Breast epithelium (tissue), 4 donors: ENCODE measurements around the gene DNAH8. TPM values are rescaled to one million over a fixed set of nuclear protein-coding genes. Genes with fewer than 3 reads are reported as not detected.

ENCODE experiments used
- DNase-seq, 2 donors: peaks; one replicate each; pipeline ENCODE4 v3.0.0-alpha.2; 2019; ENCODE audit warnings: low spot score in 2 of 2
- H3K27ac ChIP-seq, 2 donors: fragments of 200-600 bp; sonication (generic) in 1 of 2; one replicate each; pipeline ENCODE4 v1.5.1; 2016 to 2019; ENCODE audit warnings: mild to moderate bottlenecking in 1 of 2
- H3K27me3 ChIP-seq, 2 donors: fragments of 200-600 bp; sonication (generic) in 1 of 2; one replicate each; pipeline versions ENCODE4 v1.5.1 to v1.6.0; 2017 to 2019; ENCODE audit warnings: control low read depth in 1 of 2, mild to moderate bottlenecking in 1 of 2
- H3K36me3 ChIP-seq: fragments of 200-600 bp; one replicate; pipeline ENCODE4 v1.5.1; 2019
- H3K4me1 ChIP-seq, 2 donors: fragments of 200-600 bp; sonication (generic); one replicate each; pipeline ENCODE4 v1.5.1; 2016 to 2019; ENCODE audit warnings: control low read depth in 1 of 2
- H3K4me3 ChIP-seq, 3 donors: fragments of 200-600 bp; sonication (generic); 1 replicate in 2 of 3; 2 replicates in 1 of 3; pipeline ENCODE4 v1.5.1; 2016 to 2019; ENCODE audit warnings: mild to moderate bottlenecking in 3 of 3, moderate library complexity in 2 of 3
- H3K9me3 ChIP-seq, 2 donors: fragments of 200-600 bp; sonication (generic) in 1 of 2; one replicate each; pipeline ENCODE4 v1.5.1; 2016 to 2019; ENCODE audit warnings: control low read depth in 1 of 2
- POLR2A ChIP-seq: fragments of 450-650 bp; IDR thresholded peaks from one replicate; pipeline ENCODE4 v1.6.1; 2016; ENCODE audit warnings: antibody characterized with exemption, mild to moderate bottlenecking, moderate library complexity
- POLR2AphosphoS5 ChIP-seq, 3 donors: sonication (generic); formaldehyde crosslinking; IDR thresholded peaks; one replicate each; pipeline ENCODE4 v1.6.1; 2017; ENCODE audit warnings: antibody characterized with exemption in 3 of 3
- intact Hi-C: fragments of 100-400 bp; cut with DNase I; formaldehyde crosslinking; loops from one replicate; pipeline ENCODE4 v1.15.1; 2023; ENCODE audit warnings: low total_unique reads
- total RNA-seq, 3 donors: library from RNA; depleted of rRNA; stranded (reverse); fragments of >200 nt; gene quantifications; one replicate each; pipeline ENCODE4 v1.1.0, GENCODE V29; 2016
- TF ChIP-seq, protein P1 (sequence below), 3 donors: fragments of 450-650 bp; IDR thresholded peaks; one replicate each; pipeline ENCODE4 v1.5.1; 2016 to 2017; ENCODE audit warnings: antibody characterized with exemption in 3 of 3, mild to moderate bottlenecking in 3 of 3, moderate library complexity in 3 of 3

DNAH8 gene
- total RNA-seq, 3 donors from 2014 or later: under 0.01 TPM; not detected in 1

DNA sequence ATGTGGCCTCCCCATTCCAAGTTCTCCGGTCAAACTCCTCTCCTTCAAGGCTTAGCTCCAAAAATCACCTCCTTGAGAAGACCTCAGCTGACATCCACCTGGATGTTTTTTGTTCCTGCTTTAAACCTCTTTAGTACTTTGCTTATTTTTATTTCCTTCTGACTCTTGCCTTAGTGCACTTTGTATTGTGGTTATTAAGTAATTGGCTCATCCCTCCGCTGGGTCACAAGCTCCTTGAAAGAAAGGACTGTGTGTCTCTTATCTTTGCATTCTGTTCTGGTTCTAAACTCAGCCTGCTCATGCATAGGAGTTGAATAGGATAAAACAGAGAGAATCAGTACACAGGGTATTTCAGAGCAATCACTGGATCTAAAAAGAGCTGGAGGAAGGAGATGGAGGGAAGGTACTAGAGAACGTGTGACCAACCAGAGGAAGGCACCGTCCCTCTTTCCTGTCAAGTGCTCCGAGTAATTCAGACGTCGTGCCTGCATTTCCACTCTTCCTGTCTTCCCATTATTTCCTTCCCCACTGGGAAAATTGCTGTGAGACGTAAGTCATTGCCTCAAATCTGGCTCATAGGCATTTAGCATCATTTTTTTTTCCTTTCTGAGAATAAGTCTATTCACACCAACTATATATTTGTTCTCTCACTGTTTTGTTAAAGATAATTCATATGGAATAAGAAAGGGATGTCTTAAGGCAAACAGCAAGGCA lies 273.8 kb downstream of the DNAH8 start:
- no peak for DNase-seq
- H3K27me3 ChIP-seq: no peaks in the 10 kb centered on the region
- no peak overlapping the region for H3K27ac ChIP-seq
- no peak overlapping the region for H3K4me3 ChIP-seq
- no peaks in the 10 kb centered on the region for H3K9me3 ChIP-seq
- no peaks in the 10 kb centered on the region for H3K36me3 ChIP-seq
- TF ChIP-seq, protein P1, sequence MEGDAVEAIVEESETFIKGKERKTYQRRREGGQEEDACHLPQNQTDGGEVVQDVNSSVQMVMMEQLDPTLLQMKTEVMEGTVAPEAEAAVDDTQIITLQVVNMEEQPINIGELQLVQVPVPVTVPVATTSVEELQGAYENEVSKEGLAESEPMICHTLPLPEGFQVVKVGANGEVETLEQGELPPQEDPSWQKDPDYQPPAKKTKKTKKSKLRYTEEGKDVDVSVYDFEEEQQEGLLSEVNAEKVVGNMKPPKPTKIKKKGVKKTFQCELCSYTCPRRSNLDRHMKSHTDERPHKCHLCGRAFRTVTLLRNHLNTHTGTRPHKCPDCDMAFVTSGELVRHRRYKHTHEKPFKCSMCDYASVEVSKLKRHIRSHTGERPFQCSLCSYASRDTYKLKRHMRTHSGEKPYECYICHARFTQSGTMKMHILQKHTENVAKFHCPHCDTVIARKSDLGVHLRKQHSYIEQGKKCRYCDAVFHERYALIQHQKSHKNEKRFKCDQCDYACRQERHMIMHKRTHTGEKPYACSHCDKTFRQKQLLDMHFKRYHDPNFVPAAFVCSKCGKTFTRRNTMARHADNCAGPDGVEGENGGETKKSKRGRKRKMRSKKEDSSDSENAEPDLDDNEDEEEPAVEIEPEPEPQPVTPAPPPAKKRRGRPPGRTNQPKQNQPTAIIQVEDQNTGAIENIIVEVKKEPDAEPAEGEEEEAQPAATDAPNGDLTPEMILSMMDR (IDR thresholded peaks at IDR 0.05): no peak
- no peak for TF ChIP-seq POLR2AphosphoS5 (IDR thresholded peaks at IDR 0.05)
- TF ChIP-seq POLR2A: no peak
- intact Hi-C loops: no loop called here
- H3K4me1 ChIP-seq: no peaks in the 10 kb centered on the region

- H3K4me1 ChIP-seq: no peaks in the 10 kb centered on the region
- no peaks in the 10 kb centered on the region for H3K36me3 ChIP-seq
- no peaks in the 10 kb centered on the region for H3K9me3 ChIP-seq
- intact Hi-C loops: no loop called here
- H3K27ac ChIP-seq: no peak overlapping the region
- H3K4me3 ChIP-seq: no peak overlapping the region
- TF ChIP-seq, protein P1 (IDR thresholded peaks at IDR 0.05): no peak
- TF ChIP-seq POLR2AphosphoS5 (IDR thresholded peaks at IDR 0.05) (no peak), POLR2A (no peak)
- H3K27me3 ChIP-seq: no peaks in the 10 kb centered on the region
- no peak for DNase-seq
These were observed 275.4 kb downstream of the DNAH8 start for GRCh38 chr6:38990475-38990874.

DNA sequence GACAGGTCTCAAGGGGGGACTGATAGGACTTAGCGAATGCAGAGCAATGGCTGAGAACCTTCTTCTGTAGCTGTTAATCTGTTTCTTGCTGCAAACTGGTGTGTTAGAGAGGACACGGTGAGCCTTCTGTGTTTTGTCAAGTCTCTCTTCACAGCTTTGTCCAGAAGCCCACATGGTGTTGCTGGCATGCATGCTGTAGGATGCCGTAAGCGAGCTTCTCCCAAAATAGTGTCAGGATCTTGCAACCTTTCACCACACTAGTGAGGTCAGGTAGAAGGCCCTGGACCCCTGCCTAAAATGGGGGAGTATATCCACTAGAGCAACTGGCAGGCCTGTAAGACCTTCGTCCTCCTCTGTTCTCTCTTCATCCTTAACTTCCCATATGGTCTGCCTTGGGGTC lies 281.6 kb downstream of the DNAH8 start:
- intact Hi-C loops: no loop called here
- Histone ChIP-seq H3K27ac (no peak overlapping the region), H3K4me3 (no peak overlapping the region), H3K9me3 (no peaks in the 10 kb centered on the region), H3K36me3 (no peaks in the 10 kb centered on the region), H3K27me3 (peaks cover 0 to 20% of the 10 kb centered on the region in 2 donors), H3K4me1 (no peaks in the 10 kb centered on the region)
- TF ChIP-seq, protein P1 (IDR thresholded peaks at IDR 0.05): no peak
- no peak for TF ChIP-seq POLR2A
- TF ChIP-seq POLR2AphosphoS5 (IDR thresholded peaks at IDR 0.05): no peak
- no peak for DNase-seq

GRCh38 chr6:38997128-38997761 lies 282.1 kb downstream of the DNAH8 start:
- Histone ChIP-seq H3K27me3 (peaks cover 0 to 20% of the 10 kb centered on the region in 2 donors), H3K27ac (no peak overlapping the region), H3K4me1 (no peaks in the 10 kb centered on the region), H3K4me3 (no peak overlapping the region), H3K36me3 (no peaks in the 10 kb centered on the region), H3K9me3 (no peaks in the 10 kb centered on the region)
- DNase-seq: no peak
- intact Hi-C loops: no loop called here
- TF ChIP-seq POLR2A (no peak), POLR2AphosphoS5 (IDR thresholded peaks at IDR 0.05) (no peak)
- TF ChIP-seq, protein P1 (IDR thresholded peaks at IDR 0.05): no peak

DNA sequence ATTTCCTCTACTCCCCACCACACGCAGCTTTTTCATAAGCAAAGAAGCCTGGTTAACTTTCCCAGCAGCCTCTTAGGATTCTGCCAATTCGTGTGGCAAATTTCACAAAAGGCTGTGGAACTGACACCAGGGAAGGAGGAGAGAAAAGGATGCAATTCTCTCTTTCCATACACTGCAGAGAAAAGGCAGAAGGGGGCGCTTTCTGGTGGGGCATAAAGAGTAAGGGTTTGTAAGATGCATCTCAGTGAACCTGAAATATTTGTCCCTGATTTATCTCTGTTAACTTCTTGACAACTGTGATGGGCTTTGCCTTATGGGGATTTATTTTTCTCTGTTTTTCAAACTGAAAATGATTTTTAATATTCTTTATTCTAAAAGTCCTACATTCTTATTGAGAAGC lies 288.0 kb downstream of the DNAH8 start:
- intact Hi-C loops: no loop called here
- TF ChIP-seq, protein P1 (IDR thresholded peaks at IDR 0.05): no peak
- no peak for TF ChIP-seq POLR2A
- TF ChIP-seq POLR2AphosphoS5 (IDR thresholded peaks at IDR 0.05): no peak

More for the DNA sequence above, 288.0 kb downstream of the DNAH8 start:
- Histone ChIP-seq H3K36me3 (no peaks in the 10 kb centered on the region), H3K9me3 (no peaks in the 10 kb centered on the region), H3K4me1 (no peaks in the 10 kb centered on the region), H3K27ac (no peak overlapping the region), H3K4me3 (no peak overlapping the region), H3K27me3 (peaks cover 0 to 12% of the 10 kb centered on the region in 2 donors)
- DNase-seq: no peak
